Panc1 (cell line): ENCODE measurements around the gene DHODH. TPM values are rescaled to one million over a fixed set of nuclear protein-coding genes. Genes with fewer than 3 reads are reported as not detected.

Experiments used
- ATAC-seq: fragments of 200-7000 bp; cut with Tn5 transposase; 2 replicates; pipeline ENCODE4 v1.9.1; 2020; ENCODE audit warnings: mild to moderate bottlenecking, moderate library complexity
- BruUV-seq: library from RNA; stranded (reverse); fragments of 400-500 nt; replicated peaks from 2 replicates; lab custom pipeline; 2021; lab: Mats Ljungman, UMichigan
- CTCF ChIA-PET: fragments of 300-600 bp; sonication (Branson Sonifier 250); formaldehyde crosslinking; loops from one replicate; lab custom pipeline; 2022; ENCODE audit warnings: antibody characterized with exemption; lab: Charles Lee
- POLR2A ChIA-PET: fragments of 300-600 bp; sonication (Branson Sonifier 250); formaldehyde crosslinking; loops from one replicate; lab custom pipeline; 2022; ENCODE audit warnings: antibody characterized with exemption; lab: Charles Lee
- DNase-seq: peaks from one replicate; pipeline ENCODE4 v3.0.0-alpha.2; 2010; ENCODE audit warnings: low read depth, low spot score
- H3K27ac ChIP-seq: 2 replicates; pipeline ENCODE4 v1.5.1; 2011; ENCODE audit warnings: mild to moderate bottlenecking, low read length, inconsistent platforms
- H3K27me3 ChIP-seq: fragments of 200-500 bp; sonication (Bioruptor generic); 2 replicates; pipeline ENCODE4 v1.6.0; 2014; ENCODE audit warnings: low read length, inconsistent platforms; ENCODE audit not compliant: control insufficient read depth, insufficient read depth
- H3K36me3 ChIP-seq: fragments of 200-500 bp; sonication (Bioruptor generic); 2 replicates; pipeline ENCODE4 v1.5.1; 2014; ENCODE audit warnings: inconsistent platforms, mild to moderate bottlenecking, low read length, moderate library complexity; ENCODE audit not compliant: control insufficient read depth, insufficient read depth
- H3K4me1 ChIP-seq: 2 replicates; pipeline ENCODE4 v1.5.1; 2011; ENCODE audit warnings: inconsistent platforms, mild to moderate bottlenecking, low read length, moderate library complexity; ENCODE audit not compliant: control insufficient read depth, insufficient read depth
- H3K4me3 ChIP-seq, 2 experiments: 2 replicates each; pipeline ENCODE4 v1.5.1; 2011 to 2012; ENCODE audit warnings: low read depth in 2 of 2, low read length in 2 of 2, mild to moderate bottlenecking in 2 of 2, inconsistent platforms in 1 of 2, moderate library complexity in 1 of 2
- H3K9me3 ChIP-seq: fragments of 200-500 bp; sonication (Bioruptor generic); 2 replicates; pipeline ENCODE4 v1.5.1; 2014; ENCODE audit warnings: low read depth, mild to moderate bottlenecking, inconsistent platforms, low read length, moderate library complexity; ENCODE audit not compliant: control insufficient read depth, insufficient read depth
- POLR2AphosphoS5 ChIP-seq: IDR thresholded peaks from 2 replicates; pipeline ENCODE4 v1.6.1; 2012; ENCODE audit warnings: mild to moderate bottlenecking, low read depth, low read length, moderate library complexity
- SIN3A ChIP-seq: IDR thresholded peaks from 2 replicates; pipeline ENCODE4 v1.6.1; 2012; ENCODE audit warnings: low read depth, mild to moderate bottlenecking, low read length, moderate library complexity, borderline replicate concordance; ENCODE audit not compliant: insufficient read depth
- TCF7L2 ChIP-seq: IDR thresholded peaks from 2 replicates; pipeline ENCODE4 v1.6.1; 2011; ENCODE audit warnings: mild to moderate bottlenecking, low read depth, low read length, inconsistent platforms
- in situ Hi-C: cut with HindIII; loops from 2 replicates; pipeline ENCODE4 v1.10.0; 2016; ENCODE audit warnings: low sequenced_read_pairs, low pct_unique_long_range_greater_than_20kb
- intact Hi-C: fragments of 100-400 bp; cut with micrococcal nuclease; formaldehyde crosslinking; loops from one replicate; pipeline ENCODE4 v1.10.0; 2022; ENCODE audit not compliant: unreplicated experiment
- total RNA-seq: library from RNA; stranded (reverse); gene quantifications from one replicate; pipeline ENCODE4 v1.2.1, GENCODE V29; 2021; ENCODE audit not compliant: unreplicated experiment
- TF ChIP-seq, protein P1 (sequence below), 2 experiments: IDR thresholded peaks; 2 replicates each; pipeline ENCODE4 v1.6.1; 2011 to 2012; ENCODE audit warnings: low read depth in 2 of 2, control low read depth in 1 of 2, low read length in 1 of 2, mild to moderate bottlenecking in 1 of 2, moderate library complexity in 1 of 2; ENCODE audit not compliant: insufficient read depth in 1 of 2
- TF ChIP-seq, protein P2 (sequence below): fragments of 450-650 bp; IDR thresholded peaks from 2 replicates; pipeline ENCODE4 v1.5.1; 2017; ENCODE audit warnings: mild to moderate bottlenecking

DHODH gene
- total RNA-seq, 1 experiment from 2014 or later: 8.9 TPM

DNA sequence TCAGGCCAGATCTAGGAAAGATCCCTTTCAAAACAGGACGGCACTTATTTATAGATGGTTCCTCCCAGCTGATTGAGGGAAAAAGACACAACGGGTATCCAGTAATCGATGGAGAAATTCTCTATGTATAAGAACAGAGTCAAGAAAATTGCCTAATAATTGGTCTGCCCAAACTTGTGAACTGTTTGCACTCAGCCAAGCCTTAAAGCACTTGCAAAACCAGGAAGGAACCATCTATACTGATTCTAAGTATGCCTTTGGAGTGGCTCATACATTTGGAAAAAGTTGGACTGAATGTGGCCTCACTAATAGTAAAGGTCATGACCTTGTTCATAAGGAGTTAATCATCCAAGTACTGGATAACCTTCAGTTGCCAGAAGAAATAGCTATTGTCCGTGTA lies 60.4 kb downstream of the DHODH start:
- H3K4me1 ChIP-seq: no peaks in the 10 kb centered on the region
- TF ChIP-seq, protein P1, sequence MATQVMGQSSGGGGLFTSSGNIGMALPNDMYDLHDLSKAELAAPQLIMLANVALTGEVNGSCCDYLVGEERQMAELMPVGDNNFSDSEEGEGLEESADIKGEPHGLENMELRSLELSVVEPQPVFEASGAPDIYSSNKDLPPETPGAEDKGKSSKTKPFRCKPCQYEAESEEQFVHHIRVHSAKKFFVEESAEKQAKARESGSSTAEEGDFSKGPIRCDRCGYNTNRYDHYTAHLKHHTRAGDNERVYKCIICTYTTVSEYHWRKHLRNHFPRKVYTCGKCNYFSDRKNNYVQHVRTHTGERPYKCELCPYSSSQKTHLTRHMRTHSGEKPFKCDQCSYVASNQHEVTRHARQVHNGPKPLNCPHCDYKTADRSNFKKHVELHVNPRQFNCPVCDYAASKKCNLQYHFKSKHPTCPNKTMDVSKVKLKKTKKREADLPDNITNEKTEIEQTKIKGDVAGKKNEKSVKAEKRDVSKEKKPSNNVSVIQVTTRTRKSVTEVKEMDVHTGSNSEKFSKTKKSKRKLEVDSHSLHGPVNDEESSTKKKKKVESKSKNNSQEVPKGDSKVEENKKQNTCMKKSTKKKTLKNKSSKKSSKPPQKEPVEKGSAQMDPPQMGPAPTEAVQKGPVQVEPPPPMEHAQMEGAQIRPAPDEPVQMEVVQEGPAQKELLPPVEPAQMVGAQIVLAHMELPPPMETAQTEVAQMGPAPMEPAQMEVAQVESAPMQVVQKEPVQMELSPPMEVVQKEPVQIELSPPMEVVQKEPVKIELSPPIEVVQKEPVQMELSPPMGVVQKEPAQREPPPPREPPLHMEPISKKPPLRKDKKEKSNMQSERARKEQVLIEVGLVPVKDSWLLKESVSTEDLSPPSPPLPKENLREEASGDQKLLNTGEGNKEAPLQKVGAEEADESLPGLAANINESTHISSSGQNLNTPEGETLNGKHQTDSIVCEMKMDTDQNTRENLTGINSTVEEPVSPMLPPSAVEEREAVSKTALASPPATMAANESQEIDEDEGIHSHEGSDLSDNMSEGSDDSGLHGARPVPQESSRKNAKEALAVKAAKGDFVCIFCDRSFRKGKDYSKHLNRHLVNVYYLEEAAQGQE (IDR thresholded peaks at IDR 0.05; ENCODE audit: insufficient read depth in 1 of 2, low read depth in 2 of 2, low read length in 1 of 2): no peak
- no peak for TF ChIP-seq POLR2AphosphoS5
- TF ChIP-seq, protein P2, sequence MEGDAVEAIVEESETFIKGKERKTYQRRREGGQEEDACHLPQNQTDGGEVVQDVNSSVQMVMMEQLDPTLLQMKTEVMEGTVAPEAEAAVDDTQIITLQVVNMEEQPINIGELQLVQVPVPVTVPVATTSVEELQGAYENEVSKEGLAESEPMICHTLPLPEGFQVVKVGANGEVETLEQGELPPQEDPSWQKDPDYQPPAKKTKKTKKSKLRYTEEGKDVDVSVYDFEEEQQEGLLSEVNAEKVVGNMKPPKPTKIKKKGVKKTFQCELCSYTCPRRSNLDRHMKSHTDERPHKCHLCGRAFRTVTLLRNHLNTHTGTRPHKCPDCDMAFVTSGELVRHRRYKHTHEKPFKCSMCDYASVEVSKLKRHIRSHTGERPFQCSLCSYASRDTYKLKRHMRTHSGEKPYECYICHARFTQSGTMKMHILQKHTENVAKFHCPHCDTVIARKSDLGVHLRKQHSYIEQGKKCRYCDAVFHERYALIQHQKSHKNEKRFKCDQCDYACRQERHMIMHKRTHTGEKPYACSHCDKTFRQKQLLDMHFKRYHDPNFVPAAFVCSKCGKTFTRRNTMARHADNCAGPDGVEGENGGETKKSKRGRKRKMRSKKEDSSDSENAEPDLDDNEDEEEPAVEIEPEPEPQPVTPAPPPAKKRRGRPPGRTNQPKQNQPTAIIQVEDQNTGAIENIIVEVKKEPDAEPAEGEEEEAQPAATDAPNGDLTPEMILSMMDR: no peak
- no peak for TF ChIP-seq SIN3A
- TF ChIP-seq TCF7L2: no peak
- no peaks in the 10 kb centered on the region for H3K27me3 ChIP-seq
- no peaks in the 10 kb centered on the region for H3K9me3 ChIP-seq
- in situ Hi-C loops: no loop called here
- no peaks in the 10 kb centered on the region for H3K36me3 ChIP-seq
- no TSS peak for BruUV-seq
- CTCF ChIA-PET: no interaction called here
- H3K4me3 ChIP-seq: no peak overlapping the region
- POLR2A ChIA-PET: no interaction called here
- no peak overlapping the region for H3K27ac ChIP-seq
- intact Hi-C loops: loop anchor here (5.0 kb wide), 1 partner anchor 33 kb away; no protein-coding TSS in a partner anchor
- DNase-seq (no peak), ATAC-seq (no peak)

DNA sequence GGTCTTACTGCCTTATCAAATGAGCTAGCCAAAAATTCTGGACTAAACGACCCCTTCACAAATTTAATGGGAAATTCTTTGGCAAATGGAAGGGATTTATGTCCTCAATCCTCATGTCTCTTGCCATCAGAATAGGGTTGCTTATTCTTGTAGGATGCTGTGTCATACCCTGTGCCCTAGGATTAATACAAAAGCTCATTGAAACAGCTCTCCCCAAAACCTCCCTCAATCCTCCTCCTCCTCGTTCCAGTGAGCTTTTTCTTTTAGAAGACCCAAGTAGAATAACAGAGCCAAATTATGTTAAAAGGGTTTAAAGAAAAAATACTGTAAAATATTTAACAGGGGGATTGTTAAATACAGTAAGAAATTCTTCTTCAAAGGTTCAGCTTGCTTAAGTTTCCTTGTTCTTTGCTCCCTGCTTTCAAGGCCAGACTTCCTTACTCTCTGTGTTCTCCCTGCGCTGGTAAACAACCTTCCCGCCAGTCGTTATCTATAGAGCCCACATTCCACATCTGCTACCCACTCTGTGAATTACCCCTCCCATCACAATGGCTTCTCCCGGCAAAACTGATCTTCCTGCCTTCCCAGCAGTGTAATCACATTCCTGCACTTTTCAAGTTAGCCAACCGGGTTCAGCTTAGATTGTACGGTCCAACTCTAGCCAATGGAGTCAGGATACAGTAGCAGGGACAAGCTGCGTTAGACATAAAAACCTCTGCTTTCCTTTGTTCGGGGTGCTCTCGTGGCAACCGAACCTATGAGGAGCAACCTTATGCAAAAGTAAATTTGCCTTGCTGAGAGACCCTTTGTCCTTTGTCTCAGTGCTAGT lies 64.2 kb downstream of the DHODH start:
- Histone ChIP-seq H3K4me3 (no peak overlapping the region), H3K4me1 (no peaks in the 10 kb centered on the region), H3K27me3 (no peaks in the 10 kb centered on the region), H3K9me3 (no peaks in the 10 kb centered on the region), H3K27ac (no peak overlapping the region), H3K36me3 (no peaks in the 10 kb centered on the region)
- DNase-seq (no peak), ATAC-seq (no peak)
- intact Hi-C loops: no loop called here
- ChIA-PET POLR2A (no interaction called here), CTCF (no interaction called here)
- in situ Hi-C loops: no loop called here
- TF ChIP-seq POLR2AphosphoS5: no peak
- TF ChIP-seq SIN3A: no peak
- no peak for TF ChIP-seq TCF7L2
- TF ChIP-seq, protein P2: no peak
- TF ChIP-seq, protein P1 (IDR thresholded peaks at IDR 0.05; ENCODE audit: insufficient read depth in 1 of 2, low read depth in 2 of 2, low read length in 1 of 2): no peak
- no TSS peak for BruUV-seq
